GM13977 (cell line): ENCODE data around the gene PRKCE.

Experiments
- DNase-seq: peaks from one replicate; pipeline ENCODE4 v3.0.0; 2012; ENCODE audit warnings: low spot score
- CTCF ChIP-seq: IDR thresholded peaks from 2 replicates; pipeline ENCODE4 v1.5.1; 2012; ENCODE audit warnings: mild to moderate bottlenecking, control low read depth; ENCODE audit not compliant: insufficient read depth; ENCODE audit errors: extremely low read depth, missing control alignments
- in situ Hi-C: fragments of 300-500 bp; cut with MboI; formaldehyde crosslinking; loops from one replicate; pipeline ENCODE4 v1.12.0; 2022; ENCODE audit warnings: low sequenced_read_pairs, low pct_unique_long_range_greater_than_20kb, mixed read lengths, inconsistent platforms; ENCODE audit not compliant: unreplicated experiment

The PRKCE gene

GRCh38 chr2:46001741-46002506, 350.4 kb downstream of the PRKCE start:
- DNase-seq: no peak
- no peak for TF ChIP-seq CTCF
- in situ Hi-C loops: loop anchor here (25.0 kb wide), 1 partner anchor 635 kb away; no protein-coding TSS in a partner anchor

GRCh38 chr2:46002507-46002883, 351.0 kb downstream of the PRKCE start:
- in situ Hi-C loops: loop anchor here (25.0 kb wide), 1 partner anchor 635 kb away; no protein-coding TSS in a partner anchor
- DNase-seq: no peak
- no peak for TF ChIP-seq CTCF

- in situ Hi-C loops: loop anchor here (25.0 kb wide), 1 partner anchor 634 kb away; no protein-coding TSS in a partner anchor
- no peak for TF ChIP-seq CTCF
- DNase-seq: no peak
Observed at GRCh38 chr2:46002947-46003346, 351.5 kb downstream of the PRKCE start.

- no peak for TF ChIP-seq CTCF
- DNase-seq: no peak
- in situ Hi-C loops: loop anchor here (25.0 kb wide), 1 partner anchor 633 kb away; no protein-coding TSS in a partner anchor
Observed at GRCh38 chr2:46003903-46004473, 352.5 kb downstream of the PRKCE start.

GRCh38 chr2:46006473-46007025, 355.1 kb downstream of the PRKCE start:
- no peak for DNase-seq
- no peak for TF ChIP-seq CTCF
- in situ Hi-C loops: loop anchor here (25.0 kb wide), 1 partner anchor 631 kb away; no protein-coding TSS in a partner anchor

- in situ Hi-C loops: loop anchor here (25.0 kb wide), 1 partner anchor 630 kb away; no protein-coding TSS in a partner anchor
- TF ChIP-seq CTCF: no peak
- no peak for DNase-seq
Observed at GRCh38 chr2:46007412-46007811, 355.9 kb downstream of the PRKCE start.
